OCI-LY1 (cell line): ENCODE measurements around the gene NEGR1.

ENCODE experiments used
- EZH2 ChIP-seq: fragments of 200-600 bp; sonication (generic), shearing (Covaris generic); IDR thresholded peaks from 2 replicates; pipeline ENCODE4 v1.8.0; 2017; ENCODE audit warnings: borderline replicate concordance, mixed run types, mild to moderate bottlenecking, antibody characterized with exemption, low read length, moderate library complexity, mixed read lengths
- TF ChIP-seq, protein P1 (sequence below): fragments of 200-600 bp; sonication (generic), shearing (Covaris generic); IDR thresholded peaks from 2 replicates; pipeline ENCODE4 v1.5.1; 2017; ENCODE audit warnings: mild to moderate bottlenecking, antibody characterized with exemption, low read length, moderate library complexity, mixed read lengths

DNA sequence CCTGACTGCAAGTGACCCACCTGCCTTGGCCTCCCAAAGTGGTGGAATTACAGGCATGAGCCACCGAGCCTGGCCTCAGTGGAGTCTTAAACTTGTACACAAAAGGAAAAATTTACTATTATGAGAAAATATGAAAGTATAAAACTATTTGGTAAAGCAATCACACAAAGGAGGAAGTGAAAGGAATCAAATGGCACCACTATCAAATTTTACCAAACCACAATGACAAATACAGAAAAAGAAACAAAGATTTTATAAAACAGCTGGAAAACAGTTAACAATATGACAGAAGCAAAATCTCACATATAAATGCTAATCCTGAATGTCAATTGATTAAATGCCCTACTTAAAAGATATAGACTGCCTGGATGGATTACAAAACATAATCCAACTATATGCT lies 42.1 kb upstream of the NEGR1 start:
- TF ChIP-seq, protein P1, sequence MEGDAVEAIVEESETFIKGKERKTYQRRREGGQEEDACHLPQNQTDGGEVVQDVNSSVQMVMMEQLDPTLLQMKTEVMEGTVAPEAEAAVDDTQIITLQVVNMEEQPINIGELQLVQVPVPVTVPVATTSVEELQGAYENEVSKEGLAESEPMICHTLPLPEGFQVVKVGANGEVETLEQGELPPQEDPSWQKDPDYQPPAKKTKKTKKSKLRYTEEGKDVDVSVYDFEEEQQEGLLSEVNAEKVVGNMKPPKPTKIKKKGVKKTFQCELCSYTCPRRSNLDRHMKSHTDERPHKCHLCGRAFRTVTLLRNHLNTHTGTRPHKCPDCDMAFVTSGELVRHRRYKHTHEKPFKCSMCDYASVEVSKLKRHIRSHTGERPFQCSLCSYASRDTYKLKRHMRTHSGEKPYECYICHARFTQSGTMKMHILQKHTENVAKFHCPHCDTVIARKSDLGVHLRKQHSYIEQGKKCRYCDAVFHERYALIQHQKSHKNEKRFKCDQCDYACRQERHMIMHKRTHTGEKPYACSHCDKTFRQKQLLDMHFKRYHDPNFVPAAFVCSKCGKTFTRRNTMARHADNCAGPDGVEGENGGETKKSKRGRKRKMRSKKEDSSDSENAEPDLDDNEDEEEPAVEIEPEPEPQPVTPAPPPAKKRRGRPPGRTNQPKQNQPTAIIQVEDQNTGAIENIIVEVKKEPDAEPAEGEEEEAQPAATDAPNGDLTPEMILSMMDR, result no peak
- TF ChIP-seq EZH2, result no peak
